ENCODE results near the gene BTN3A1. TPM values are rescaled to one million over a fixed set of nuclear protein-coding genes. Genes with fewer than 3 reads are reported as not detected.

Gene BTN3A1
- total RNA-seq, 2 donors from 2014 or later: 15.6 to 15.9 TPM

- H3K27me3 ChIP-seq (replicated peaks; ENCODE audit: insufficient read depth): no peaks in the 10 kb centered on the region
- TF ChIP-seq POLR2A (IDR thresholded peaks at IDR 0.05): no peak
- TF ChIP-seq, protein P1, sequence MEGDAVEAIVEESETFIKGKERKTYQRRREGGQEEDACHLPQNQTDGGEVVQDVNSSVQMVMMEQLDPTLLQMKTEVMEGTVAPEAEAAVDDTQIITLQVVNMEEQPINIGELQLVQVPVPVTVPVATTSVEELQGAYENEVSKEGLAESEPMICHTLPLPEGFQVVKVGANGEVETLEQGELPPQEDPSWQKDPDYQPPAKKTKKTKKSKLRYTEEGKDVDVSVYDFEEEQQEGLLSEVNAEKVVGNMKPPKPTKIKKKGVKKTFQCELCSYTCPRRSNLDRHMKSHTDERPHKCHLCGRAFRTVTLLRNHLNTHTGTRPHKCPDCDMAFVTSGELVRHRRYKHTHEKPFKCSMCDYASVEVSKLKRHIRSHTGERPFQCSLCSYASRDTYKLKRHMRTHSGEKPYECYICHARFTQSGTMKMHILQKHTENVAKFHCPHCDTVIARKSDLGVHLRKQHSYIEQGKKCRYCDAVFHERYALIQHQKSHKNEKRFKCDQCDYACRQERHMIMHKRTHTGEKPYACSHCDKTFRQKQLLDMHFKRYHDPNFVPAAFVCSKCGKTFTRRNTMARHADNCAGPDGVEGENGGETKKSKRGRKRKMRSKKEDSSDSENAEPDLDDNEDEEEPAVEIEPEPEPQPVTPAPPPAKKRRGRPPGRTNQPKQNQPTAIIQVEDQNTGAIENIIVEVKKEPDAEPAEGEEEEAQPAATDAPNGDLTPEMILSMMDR (IDR thresholded peaks at IDR 0.05): no peak
- no peaks in the 10 kb centered on the region for H3K9me3 ChIP-seq
- H3K36me3 ChIP-seq: no peaks in the 10 kb centered on the region
- H3K4me3 ChIP-seq: no peak overlapping the region
- intact Hi-C loops (cut with DNase I): no loop called here
- H3K27ac ChIP-seq: no peak overlapping the region
- no peaks in the 10 kb centered on the region for H3K4me1 ChIP-seq (replicated peaks)
- DNase-seq (ENCODE audit: low spot score): no peak
- 92% methylated on average over 9 of the region's 9 CpGs for WGBS
Measured at GRCh38 chr6:26362093-26362835, 39.8 kb upstream of the BTN3A1 start.

GRCh38 chr6:26362836-26363220 is 39.2 kb upstream of the BTN3A1 start:
- no peaks in the 10 kb centered on the region for H3K36me3 ChIP-seq
- intact Hi-C loops (cut with DNase I): no loop called here
- H3K27ac ChIP-seq: no peak overlapping the region
- no peak for TF ChIP-seq POLR2AphosphoS5 (IDR thresholded peaks at IDR 0.05)
- no peak for DNase-seq (ENCODE audit: low spot score)
- WGBS: 94% methylated on average over 3 of the region's 3 CpGs
- H3K27me3 ChIP-seq (replicated peaks; ENCODE audit: insufficient read depth): no peaks in the 10 kb centered on the region
- no peaks in the 10 kb centered on the region for H3K4me1 ChIP-seq (replicated peaks)
- no peak overlapping the region for H3K4me3 ChIP-seq
- no peaks in the 10 kb centered on the region for H3K9me3 ChIP-seq

- Histone ChIP-seq H3K9me3 (no peaks in the 10 kb centered on the region), H3K27me3 (replicated peaks; ENCODE audit: insufficient read depth) (no peaks in the 10 kb centered on the region), H3K4me1 (replicated peaks) (no peaks in the 10 kb centered on the region), H3K4me3 (peak overlapping the region; percentile 32 to 58), H3K36me3 (no peaks in the 10 kb centered on the region), H3K27ac (peak overlapping the region; percentile 82 to 88)
- intact Hi-C loops (cut with DNase I): no loop called here
- no peak for TF ChIP-seq POLR2A (IDR thresholded peaks at IDR 0.05)
- TF ChIP-seq, protein P1 (IDR thresholded peaks at IDR 0.05): no peak
- TF ChIP-seq POLR2AphosphoS5 (IDR thresholded peaks at IDR 0.05): no peak
- no peak for DNase-seq (ENCODE audit: low spot score)
- 55% methylated on average over 6 of the region's 6 CpGs for WGBS
Measured at GRCh38 chr6:26363882-26364701, 38.0 kb upstream of the BTN3A1 start.

GRCh38 chr6:26365633-26365995 is 36.5 kb upstream of the BTN3A1 start:
- Histone ChIP-seq H3K4me3 (peak overlapping the region; percentile 32 to 58), H3K4me1 (replicated peaks) (no peaks in the 10 kb centered on the region), H3K27ac (peak overlapping the region; percentile 82 to 88), H3K27me3 (replicated peaks; ENCODE audit: insufficient read depth) (no peaks in the 10 kb centered on the region), H3K36me3 (no peaks in the 10 kb centered on the region), H3K9me3 (no peaks in the 10 kb centered on the region)
- no peak for DNase-seq (ENCODE audit: low spot score)
- intact Hi-C loops (cut with DNase I): no loop called here
- 0% methylated on average over 1 of the region's 1 CpG for WGBS
- no peak for TF ChIP-seq POLR2AphosphoS5 (IDR thresholded peaks at IDR 0.05)

DNA sequence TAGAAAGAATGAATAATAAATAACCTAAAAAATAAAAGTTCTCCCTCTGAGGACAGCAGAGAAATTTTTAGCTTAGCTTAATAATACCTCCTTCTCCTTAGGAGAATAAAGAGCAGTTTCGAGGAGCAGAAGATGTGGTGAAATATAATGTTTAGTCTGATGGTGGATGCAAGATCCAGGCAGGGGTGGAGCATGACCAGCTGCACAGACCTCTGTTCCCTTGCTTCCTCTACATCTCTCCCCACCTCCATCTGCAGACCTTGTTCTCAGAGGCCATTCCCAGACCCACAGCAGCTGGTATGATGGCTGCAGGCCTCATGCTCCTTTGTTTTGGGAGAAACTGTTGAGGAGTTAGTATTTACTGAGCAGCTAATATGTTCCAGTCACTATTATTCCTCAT is 35.6 kb upstream of the BTN3A1 start:
- Histone ChIP-seq H3K27me3 (replicated peaks; ENCODE audit: insufficient read depth) (no peaks in the 10 kb centered on the region), H3K36me3 (no peaks in the 10 kb centered on the region), H3K27ac (no peak overlapping the region), H3K4me3 (no peak overlapping the region), H3K9me3 (no peaks in the 10 kb centered on the region), H3K4me1 (replicated peaks) (no peaks in the 10 kb centered on the region)
- 83% methylated on average over 1 of the region's 1 CpG for WGBS
- intact Hi-C loops (cut with DNase I): no loop called here
- no peak for TF ChIP-seq POLR2A (IDR thresholded peaks at IDR 0.05)
- no peak for TF ChIP-seq POLR2AphosphoS5 (IDR thresholded peaks at IDR 0.05)
- TF ChIP-seq, protein P1 (IDR thresholded peaks at IDR 0.05): no peak
- no peak for DNase-seq (ENCODE audit: low spot score)
